ENCODE results near the gene PRR29.
A peak's percentile ranks its signal among the peaks of the same experiment; 100 is the strongest.
"Not testable (repeated sequence)": the region's sequence is repeated elsewhere in the genome, so short reads cannot be mapped to it uniquely, and the experiment has no call there.

The PRR29 gene

GRCh38 chr17:63975541-63976092 lies 22.5 kb upstream of the PRR29 start:
- no peak for DNase-seq

GRCh38 chr17:63976702-63977101 lies 21.4 kb upstream of the PRR29 start:
- no peak for DNase-seq

GRCh38 chr17:63978272-63979200 lies 19.6 kb upstream of the PRR29 start:
- DNase-seq: no peak

- DNase-seq: not testable (repeated sequence)
Observed at GRCh38 chr17:63982641-63983040, 15.5 kb upstream of the PRR29 start.

GRCh38 chr17:63983320-63983719 lies 14.8 kb upstream of the PRR29 start:
- DNase-seq: no peak

GRCh38 chr17:63984236-63984635 lies 13.9 kb upstream of the PRR29 start:
- DNase-seq: no peak

GRCh38 chr17:63984651-63985386 lies 13.3 kb upstream of the PRR29 start:
- peak; percentile 50 for DNase-seq

GRCh38 chr17:63985387-63986140 lies 12.6 kb upstream of the PRR29 start:
- DNase-seq: no peak

- no peak for DNase-seq
Observed at GRCh38 chr17:63986821-63987220, 11.3 kb upstream of the PRR29 start.

GRCh38 chr17:63987221-63988126 lies 10.7 kb upstream of the PRR29 start:
- no peak for DNase-seq

- DNase-seq: no peak
Observed at GRCh38 chr17:63988127-63988478, 10.0 kb upstream of the PRR29 start.

GRCh38 chr17:63988741-63989621 lies 9.2 kb upstream of the PRR29 start:
- no peak for DNase-seq

GRCh38 chr17:63989622-63990345 lies 8.4 kb upstream of the PRR29 start:
- DNase-seq: no peak

- no peak for DNase-seq
Observed at GRCh38 chr17:63991611-63992010, 6.5 kb upstream of the PRR29 start.

GRCh38 chr17:63993368-63993985 lies 4.7 kb upstream of the PRR29 start:
- DNase-seq: no peak

- DNase-seq: no peak
Observed at GRCh38 chr17:63995626-63996025, 2.5 kb upstream of the PRR29 start.

GRCh38 chr17:63996430-63997182 lies 1.5 kb upstream of the PRR29 start:
- DNase-seq: no peak

GRCh38 chr17:63997341-63998048 lies 656 bp upstream of the PRR29 start:
- DNase-seq: no peak

Measured in NK-92 treated with Interleukin-12 subunit alpha and Interleukin-12 subunit beta, amount 100 ng/mL, for 24 hours (cell line).